ENCODE data around the gene NCCRP1.

GRCh38 chr19:39188960-39189359, 7.8 kb upstream of the NCCRP1 start:
- TF ChIP-seq CTCF (IDR thresholded peaks at IDR 0.05; ENCODE audit: low read depth, low read length, poor library complexity, severe bottlenecking) (no peak), EZH2phosphoT487 (IDR thresholded peaks at IDR 0.05; ENCODE audit: borderline replicate concordance, low read length) (no peak)
